GM21515 (cell line): Measurements from ENCODE around the gene TECR.

ENCODE experiments used
- ATAC-seq: cut with Tn5 transposase; IDR thresholded peaks from one replicate; pipeline ENCODE4 v1.9.1; 2021; ENCODE audit not compliant: unreplicated experiment

TECR gene

DNA sequence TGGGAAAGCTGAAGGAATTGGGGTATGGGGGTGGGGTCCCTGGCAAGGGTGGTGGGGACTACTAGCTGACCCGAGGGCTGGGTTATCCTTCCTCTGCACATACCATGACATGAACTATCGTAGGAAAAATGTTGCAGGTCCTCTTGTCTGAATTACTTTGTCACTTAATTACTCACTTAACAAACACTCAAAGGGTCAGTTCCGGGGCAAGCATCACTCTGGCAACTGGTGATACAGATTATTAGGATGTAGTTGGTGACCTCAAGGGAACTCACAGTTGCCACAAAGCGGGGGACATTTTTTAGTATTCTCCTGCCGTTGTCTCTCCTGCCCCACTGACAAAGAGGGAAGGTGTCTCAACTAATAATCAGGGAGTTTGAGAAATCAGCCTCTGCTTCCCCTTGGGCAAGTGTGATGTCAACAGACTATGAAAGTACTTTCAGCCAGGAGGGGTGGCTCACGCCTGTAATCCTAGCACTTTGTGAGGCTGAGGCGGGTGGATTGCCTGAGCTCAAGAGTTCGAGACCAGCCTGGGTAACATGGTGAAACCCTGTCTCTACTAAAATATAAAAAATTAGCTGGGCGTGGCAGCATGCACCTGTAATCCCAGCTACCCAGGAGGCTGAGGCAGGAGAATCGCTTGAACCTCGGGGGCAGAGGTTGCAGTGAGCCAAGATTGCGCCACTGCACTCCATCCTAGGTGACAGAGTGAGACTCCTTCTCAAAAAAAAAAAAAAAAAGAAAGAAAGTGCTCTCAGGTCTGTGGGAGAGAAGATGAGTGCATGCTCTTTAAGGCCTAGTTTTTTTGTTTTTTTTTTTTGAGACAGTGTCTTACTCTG lies 21.5 kb upstream of the TECR start:
- ATAC-seq = no peak

DNA sequence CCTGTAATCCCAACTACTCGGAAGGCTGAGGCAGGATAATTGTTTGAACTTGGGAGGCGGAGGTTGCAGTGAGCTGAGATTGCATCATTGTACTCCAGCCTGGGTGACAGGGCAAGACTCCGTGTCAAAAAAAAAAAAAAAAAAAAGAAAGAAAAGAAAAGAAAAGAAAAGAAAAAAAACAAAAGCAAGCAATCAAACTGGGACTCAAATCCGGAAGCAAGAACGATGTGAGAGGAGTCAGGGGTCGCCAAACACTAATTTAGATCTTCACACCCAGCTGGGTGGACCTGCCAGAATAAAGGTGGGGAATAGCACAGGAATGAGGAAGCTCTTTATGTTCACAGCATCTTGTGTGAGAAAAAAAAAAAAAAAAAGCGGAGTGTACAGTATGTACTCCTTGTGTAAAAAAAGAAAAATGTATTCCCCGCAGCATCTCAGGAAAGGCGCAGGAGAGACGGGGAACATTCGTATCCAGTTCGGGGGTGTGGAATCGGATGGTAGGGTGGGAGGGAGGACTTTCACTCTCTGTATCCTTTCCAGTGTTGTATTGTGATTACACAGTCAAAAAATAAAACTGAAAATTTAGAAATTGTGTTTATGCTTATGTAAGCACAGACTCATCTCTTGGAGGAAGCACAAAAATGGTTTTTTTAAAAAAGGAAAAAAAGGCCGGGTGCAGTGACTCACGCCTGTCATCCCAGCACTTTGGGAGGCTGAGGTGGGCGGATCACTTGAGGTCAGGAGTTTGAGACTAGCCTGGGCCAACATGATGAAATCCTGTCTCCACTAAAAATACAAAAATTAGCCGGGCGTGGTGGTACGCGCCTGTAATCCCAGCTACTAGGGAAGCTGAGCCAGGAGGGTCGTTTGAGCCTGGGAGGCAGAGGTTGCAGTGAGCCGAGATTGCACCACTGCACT lies 18.8 kb upstream of the TECR start:
- ATAC-seq = no peak

DNA sequence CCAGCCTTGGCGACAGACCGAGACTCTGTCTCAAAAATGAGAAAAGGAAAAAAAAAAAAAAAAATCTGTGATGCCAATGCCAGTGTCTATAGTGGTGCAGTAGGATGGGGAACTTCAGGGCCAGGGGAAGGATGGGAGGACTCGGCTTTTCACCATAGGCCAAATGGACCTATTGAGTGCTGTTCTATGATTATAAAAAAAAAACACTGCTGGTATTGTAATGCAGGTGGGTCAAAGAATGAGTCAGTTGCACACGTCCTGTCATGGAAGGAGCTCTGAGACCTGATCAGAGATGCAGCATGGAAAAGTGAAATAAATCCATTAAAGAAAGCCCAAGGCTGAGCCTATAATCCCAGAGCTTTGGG lies 18.2 kb upstream of the TECR start:
- ATAC-seq = no peak

DNA sequence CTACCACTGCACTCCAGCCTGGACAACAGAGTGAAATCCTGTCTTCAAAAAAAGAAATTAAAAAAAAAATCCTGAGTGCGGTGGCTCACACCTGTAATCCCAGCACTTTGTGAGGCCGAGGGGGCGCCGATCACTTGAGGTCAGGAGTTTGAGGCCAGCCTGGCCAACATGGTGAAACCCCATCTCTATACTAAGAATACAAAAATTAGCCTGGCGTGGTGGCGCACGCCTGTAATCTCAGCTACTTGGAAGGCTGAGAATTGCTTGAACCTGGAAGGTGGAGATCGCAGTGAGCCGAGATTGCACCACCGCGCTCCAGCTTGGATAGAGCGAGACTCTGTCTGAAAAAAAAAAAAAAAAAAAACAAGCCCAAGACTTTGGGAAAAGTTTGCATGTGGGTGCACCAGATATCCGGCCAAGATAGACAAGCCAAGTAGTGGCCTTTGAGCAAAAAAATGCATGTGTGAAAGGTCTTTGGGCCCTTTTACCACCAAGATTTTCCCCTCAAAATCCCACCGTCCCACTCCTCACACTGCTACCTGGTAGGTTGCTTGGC lies 16.9 kb upstream of the TECR start:
- no peak for ATAC-seq

DNA sequence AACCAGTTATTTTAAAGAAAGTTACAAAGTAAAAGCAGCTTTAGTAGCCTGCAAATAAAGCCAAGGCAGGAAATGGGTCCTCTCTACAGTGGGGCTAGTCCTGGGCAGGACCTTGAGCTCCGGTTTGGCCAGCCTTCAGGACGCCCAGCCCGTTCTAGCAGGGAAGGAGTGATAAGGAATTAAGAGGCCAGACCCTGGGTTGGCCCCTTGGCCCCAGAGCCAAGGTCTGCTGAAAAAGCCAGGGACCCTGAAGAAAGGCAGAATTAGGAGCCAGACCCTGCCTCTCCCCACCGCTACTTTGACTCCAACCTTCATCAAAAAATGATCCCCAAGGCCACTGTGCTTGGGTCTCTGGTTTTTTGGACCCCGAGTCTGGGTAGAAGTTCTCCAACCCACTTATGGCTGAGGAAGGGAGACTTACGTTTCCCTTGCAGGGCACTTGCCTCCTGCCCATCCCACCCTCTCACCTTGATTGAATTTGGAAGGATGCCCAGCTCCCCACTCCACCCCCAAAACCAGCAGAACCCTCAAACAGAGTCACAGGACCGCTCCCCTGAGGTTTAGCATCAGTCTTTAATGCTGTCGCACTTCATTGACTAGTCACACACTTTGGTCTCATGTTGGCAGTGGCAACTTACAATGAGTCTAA lies 15.1 kb upstream of the TECR start:
- no peak for ATAC-seq

DNA sequence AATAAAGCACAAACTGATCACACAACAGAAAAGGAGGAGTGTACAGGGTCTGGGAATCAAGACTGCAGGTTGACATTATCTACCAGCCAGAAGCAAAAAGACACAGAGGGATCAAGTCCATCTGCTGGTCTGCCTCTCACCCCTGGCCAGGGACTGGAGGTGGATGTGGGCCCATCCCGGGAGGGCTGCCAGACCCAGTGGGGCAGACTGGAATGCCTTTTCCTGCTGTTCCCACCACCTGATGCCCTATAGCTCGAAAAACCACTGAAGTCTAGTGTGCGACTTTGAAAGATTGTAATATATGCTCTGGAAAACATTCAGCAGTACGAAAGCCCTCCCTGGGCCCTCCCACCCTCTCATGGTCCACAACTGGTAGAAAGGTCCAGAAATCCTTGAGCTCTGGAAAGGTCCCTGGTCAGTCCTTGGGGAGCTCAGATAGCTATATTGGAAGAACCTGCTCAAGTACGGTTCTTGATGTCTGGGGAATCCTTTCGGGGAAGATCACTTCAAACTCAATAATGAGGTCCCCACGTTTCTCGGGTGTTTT lies 13.8 kb upstream of the TECR start:
- ATAC-seq = no peak

DNA sequence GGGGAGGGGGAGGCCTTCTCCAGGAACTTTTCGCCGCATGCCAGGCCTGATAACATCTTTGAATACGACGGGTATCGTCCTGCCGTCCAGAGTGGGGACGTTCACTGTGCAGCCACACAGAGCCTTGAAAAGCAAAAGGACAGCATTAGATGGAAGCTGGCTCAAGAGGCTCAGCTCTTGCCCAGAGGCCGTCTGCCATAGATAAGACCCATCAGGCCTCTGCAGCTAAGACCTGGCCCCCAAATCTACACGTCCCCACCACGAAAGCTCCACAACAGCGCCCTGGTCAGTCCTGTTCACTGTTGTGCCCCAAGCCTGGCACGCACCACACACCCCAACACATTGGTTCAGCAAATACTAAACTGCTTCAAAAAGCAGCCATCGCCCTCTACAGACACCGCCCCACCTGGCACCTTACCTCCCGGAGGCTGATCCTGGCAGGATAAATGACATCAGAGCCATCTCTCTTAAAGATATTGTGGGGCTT lies 13.3 kb upstream of the TECR start:
- no peak for ATAC-seq

DNA sequence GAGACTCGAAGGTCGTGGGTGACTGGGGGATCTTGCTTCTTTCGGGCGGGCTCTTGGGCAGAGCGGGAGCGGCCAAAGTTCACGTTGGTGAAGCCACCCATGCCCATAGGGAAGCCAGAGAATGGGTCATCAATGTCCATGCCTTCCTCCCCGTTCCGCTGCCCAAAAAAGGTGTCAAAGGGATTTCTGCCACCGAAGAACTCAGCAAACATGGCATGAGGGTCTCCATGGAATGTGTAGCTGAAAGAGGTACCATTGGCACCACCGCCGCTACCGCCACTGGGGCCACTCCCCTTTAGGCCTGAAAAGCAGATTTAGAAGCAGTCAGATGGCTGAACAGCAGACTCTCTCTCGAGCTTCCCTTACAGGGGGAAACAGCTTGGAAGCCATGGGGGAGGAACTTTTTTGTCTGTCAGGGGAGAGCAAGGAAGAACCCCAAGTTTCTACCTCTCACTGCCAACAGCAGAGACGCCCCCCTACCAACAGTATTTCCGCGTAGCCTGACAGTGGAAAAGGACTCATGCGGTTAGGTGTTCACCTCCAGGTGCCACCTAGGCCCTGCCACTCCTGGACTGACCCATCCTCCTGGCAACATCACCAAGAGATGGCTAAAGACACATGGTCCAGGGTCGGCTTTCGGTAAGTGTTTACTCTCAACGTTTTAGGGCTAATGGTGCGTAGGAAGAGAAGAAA lies 12.5 kb upstream of the TECR start:
- no peak for ATAC-seq

DNA sequence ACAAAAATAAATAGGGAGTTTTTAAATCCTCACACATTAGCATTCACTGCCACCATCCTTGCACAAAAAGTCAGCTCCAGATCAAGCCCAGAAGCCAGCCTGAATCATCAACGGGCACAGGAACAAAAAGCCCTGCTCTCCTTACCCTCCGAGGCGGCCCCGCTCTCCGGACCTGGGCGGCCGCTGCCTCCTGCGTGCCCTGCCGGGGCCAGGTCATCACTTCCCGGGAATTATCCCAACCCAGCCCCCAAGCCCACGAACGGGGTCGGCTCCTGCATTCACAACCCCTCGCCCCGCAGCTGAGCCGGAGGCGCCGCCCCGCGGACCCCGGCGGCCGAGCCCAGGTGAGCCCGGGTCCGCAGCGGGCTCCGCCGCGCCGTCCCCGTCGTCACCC lies 12.0 kb upstream of the TECR start:
- ATAC-seq = no peak

DNA sequence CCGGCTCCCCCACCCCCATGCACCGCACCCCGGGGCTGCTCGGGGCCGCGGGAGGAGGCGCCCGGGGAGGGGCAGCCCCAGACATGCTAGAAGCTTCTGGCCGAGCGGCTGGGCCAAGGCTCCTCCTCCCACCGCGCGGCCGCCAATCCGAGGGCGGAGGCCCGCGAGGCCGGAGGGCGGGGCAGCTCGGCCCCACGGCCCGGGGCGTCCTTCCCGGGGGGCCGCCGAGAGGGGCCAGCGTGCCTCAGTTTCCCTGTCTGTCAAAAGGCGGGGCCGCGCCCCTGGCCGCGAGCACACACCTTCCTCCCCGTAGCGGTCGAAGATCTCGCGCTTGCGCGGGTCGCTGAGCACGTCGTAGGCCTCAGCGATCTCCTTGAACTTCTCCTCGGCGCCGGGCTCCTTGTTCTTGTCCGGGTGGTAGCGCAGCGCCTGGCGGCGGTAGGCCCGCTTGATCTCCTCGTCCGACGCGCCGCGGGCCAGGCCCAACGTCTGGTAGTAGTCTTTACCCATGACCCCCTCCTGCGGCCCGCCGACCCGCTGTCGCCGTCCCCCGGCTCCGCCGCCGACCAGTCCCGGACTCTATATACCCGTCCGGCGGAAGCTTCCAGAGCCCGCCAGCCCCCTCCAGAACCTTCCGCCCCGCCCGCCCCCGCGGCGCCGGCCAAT lies 11.4 kb upstream of the TECR start, which contains the start of gene DNAJB1:
Gene DNAJB1 (minus strand): TSS at position 558 of the 666 bp plus-strand sequence. CDS start 48 bp downstream, at position 510.
- ATAC-seq = peak; percentile 60

DNA sequence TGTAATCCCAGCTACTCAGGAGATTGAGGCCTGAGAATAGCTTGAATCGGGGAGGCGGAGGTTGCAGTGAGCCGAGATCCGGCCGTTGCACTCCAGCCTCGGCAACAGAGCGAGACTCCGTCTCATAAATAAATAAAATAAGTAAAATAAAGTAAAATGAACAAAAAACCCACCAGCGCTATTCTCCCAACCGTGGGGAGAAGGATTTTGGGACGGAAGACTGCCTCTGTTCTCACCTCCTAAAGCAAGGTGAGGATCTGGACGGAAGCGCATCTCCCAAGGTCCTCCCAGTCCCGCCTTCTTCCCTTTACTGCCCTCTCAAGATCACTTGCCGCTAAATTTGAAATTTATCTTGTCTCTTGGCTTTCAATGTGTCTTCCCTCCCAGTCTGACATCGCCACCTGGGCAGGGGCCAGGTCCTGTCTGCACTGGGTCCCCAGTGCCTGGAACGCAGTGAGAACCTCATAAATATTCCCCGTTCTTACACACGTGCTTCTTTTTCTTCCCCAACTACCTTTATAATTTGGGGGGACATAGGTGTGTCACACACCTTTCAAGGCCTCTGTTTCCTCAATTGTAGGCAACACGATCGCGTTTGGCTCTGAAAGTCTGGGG lies 10.0 kb upstream of the TECR start:
- ATAC-seq = no peak

DNA sequence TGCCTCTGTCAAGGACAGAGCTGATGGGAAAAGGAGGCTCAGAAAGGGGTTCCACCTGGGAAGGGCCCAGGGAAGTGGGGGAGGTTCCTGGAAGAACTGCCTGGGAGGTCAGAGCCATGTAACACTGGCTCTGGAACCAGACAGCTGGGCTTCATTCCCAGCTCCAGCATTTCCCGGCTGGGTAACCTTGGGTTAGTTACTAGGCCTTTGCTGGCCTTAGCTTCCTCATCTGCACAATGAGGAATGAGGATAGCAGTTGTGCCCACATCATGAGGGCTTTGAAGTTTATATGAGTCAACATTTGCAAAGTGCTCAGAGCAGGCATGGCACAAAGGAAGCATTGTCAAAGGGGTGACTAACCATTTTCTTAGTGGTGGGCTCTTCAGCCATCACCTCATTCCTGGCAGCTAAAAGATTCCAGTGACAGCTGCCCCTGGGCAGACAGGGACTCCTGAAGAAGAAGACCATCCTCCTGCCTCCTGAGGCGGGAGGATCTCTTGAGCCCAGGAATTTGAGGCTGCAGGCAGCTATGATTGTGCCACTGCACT lies 9.5 kb upstream of the TECR start:
- ATAC-seq = no peak

DNA sequence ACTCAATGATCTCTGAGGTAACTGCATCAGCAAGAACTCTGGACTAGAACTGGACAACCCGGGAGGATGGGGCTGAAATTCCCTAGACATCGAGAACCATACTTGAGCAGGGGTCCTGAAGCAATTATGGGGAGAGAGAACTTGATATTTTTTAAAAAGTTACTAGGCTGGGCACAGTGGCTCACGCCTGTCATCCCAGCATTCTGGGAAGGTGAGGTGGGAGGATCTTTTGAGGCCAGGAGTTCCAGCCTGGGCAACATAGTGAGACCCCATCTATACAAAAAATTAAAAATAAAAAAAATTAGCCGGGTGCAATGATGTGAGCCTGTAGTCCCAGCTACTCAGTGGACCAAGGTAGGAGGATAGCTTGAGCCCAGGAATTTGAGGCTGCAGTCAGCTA lies 8.9 kb upstream of the TECR start:
- ATAC-seq = no peak

DNA sequence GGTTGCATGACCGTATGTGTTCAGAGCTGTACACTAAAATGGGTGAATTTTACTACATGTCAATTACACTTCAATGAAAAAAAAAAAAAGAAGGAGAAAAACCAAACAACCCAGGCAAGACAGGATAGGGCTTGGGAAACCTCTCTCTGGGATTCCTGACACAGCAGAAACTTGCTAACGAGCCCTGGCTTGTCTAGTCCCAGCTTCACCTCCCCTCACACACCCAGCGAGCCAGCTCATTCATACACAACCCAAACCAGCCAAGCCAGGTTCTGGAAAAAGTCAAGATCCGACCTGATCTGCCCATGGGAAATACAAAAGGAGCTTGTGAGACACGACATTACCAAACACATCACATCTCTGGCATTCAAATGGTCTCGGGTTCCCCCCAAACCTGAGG lies 3.7 kb upstream of the TECR start:
- ATAC-seq = no peak

DNA sequence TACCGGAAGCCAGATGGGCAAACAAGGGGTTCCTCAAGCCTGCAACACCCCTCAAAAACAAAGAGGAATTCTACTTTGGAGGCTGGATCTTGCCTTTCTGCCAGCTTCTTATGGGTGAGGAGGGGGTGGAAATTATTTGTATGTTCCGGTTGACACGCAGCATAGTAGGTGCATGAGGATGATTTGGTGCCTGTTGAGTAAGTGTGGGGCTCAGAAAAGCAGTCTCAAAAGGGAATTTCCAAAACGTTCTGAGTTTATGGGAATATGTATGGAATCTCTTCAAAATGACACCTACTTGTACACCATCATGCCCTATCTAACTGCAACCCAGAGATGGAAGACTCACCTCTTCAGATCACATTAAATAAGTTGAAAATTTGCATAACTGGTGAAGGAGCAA lies 3.0 kb upstream of the TECR start:
- no peak for ATAC-seq

DNA sequence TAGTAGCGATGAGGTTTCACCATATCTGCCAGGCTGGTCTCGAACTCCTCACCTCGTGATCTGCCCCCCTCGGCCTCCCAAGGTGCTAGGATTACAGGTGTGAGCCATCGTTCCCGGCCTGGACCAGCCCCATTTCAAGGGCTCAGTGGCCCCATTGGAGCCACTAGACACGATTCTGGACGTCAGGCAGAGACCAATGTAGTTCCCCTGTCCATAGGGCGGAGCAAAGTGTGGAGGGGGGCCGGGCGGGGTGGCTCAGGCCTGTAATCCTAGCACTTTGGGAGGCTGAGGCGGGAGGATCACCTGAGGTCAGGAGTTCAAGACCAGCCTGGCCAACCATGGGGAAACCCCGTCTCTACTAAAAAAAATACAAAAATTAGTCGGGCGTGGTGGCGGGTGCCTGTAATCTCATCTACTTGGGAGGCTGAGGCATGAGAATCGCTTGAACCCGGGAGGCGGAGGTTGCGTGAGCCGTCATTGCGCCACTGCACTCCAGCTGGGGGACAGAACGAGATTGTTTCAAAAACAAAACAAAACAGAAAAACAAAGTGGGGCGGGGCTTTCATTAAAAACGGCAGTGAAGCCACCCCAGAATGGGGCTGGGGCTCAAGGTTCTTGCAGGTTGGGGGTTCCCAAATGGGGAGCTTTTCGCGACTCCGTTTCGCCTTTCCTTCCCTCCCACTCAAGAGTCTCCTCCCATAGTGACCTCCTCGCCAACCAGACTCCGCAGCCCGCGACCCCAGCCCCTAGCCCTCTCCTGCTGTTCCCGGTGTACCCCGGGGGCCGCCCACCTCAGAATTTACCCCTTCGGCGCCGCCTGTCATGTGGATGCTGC lies 758 bp upstream of the TECR start:
- ATAC-seq = no peak

DNA sequence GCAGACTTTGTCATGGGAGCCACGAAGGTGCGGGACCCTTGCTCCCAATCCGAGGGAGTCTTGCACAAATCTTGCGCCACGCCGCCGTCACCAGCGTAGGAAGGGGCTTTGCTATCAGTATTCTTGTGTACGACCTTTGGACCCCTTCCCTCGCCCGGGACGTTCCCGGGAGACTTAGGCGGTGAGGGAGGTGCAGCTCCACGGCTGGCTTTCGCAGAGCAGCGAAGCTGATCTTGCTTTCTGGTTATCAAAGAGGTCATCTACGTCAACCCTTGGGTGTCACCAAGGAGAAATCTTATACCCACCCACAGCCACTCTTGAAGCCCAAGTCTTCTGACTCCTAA lies 583 bp downstream of the TECR start:
- ATAC-seq = peak; percentile 2

DNA sequence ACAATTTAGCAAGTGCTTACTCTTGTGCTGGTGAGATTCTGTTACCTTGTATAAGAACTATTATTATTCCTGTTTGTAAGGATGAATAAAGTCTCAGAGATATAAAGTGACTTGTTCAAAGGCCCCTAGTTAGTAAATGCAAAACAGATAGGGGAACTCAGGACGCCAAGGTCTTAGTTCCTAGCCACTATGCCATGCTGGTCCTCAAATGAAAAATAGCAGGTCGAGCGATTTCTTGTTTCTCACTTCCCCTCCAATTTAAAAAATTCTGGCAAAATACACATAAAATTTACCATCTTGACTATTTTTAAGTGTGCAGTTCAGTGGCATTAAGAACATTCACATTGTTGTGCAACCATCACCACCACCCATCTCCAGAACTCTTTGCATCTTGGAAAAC lies 1.1 kb downstream of the TECR start:
- no peak for ATAC-seq
